ENCODE measurements around the gene UBA6.

Gene UBA6

DNA sequence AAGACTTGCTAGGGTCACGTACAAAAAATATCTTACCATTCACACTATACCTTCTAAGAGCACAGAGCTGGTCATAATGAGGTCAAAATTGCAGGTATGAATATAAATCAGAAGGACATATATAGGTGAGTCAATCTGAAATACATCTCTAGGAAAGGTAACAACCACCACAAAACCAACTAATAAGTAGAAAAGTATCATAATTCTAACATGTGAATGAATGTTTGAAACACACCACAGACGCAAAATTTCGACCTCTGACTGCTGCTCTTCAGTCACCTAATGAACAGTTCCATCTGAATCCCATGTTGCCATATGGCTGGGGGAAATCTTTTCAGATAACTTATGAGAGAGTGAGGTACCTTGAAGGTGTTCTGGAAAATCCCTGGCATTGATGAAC is 120.4 kb downstream of the UBA6 start:
- H3K4me3 ChIP-seq (ENCODE audit: control insufficient read depth, low read depth, low read length): no peak overlapping the region

DNA sequence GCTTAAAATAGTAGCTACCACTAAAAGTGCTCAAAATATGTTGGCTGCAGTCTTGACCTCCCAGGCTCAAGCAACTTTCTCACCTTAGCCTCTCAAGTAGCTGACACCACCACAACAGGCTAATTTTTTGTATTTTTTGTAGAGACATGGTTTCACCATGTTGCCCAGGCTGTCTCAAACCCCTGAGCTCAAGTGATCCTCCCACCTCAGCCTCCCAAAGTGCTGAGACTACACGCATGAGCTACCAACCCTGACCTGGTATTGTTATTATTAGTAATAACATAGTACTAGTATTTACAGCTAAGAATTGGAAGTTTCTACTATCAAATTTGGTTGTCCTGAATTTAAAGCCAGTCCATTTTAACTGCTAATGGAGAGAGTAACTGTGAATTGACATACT is 124.4 kb downstream of the UBA6 start:
- DNase-seq (ENCODE audit: low read depth): no peak
- H3K4me3 ChIP-seq (ENCODE audit: control insufficient read depth, low read depth, low read length): no peak overlapping the region
- TF ChIP-seq, protein P1, sequence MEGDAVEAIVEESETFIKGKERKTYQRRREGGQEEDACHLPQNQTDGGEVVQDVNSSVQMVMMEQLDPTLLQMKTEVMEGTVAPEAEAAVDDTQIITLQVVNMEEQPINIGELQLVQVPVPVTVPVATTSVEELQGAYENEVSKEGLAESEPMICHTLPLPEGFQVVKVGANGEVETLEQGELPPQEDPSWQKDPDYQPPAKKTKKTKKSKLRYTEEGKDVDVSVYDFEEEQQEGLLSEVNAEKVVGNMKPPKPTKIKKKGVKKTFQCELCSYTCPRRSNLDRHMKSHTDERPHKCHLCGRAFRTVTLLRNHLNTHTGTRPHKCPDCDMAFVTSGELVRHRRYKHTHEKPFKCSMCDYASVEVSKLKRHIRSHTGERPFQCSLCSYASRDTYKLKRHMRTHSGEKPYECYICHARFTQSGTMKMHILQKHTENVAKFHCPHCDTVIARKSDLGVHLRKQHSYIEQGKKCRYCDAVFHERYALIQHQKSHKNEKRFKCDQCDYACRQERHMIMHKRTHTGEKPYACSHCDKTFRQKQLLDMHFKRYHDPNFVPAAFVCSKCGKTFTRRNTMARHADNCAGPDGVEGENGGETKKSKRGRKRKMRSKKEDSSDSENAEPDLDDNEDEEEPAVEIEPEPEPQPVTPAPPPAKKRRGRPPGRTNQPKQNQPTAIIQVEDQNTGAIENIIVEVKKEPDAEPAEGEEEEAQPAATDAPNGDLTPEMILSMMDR (conservative IDR thresholded peaks at IDR 0.05; ENCODE audit: control insufficient read depth, insufficient read depth, low read depth, low read length): no peak

More for the DNA sequence above, 120.4 kb downstream of the UBA6 start:
- TF ChIP-seq, protein P1 (conservative IDR thresholded peaks at IDR 0.05; ENCODE audit: control insufficient read depth, insufficient read depth, low read depth, low read length): no peak
- no peak for DNase-seq (ENCODE audit: low read depth)

DNA sequence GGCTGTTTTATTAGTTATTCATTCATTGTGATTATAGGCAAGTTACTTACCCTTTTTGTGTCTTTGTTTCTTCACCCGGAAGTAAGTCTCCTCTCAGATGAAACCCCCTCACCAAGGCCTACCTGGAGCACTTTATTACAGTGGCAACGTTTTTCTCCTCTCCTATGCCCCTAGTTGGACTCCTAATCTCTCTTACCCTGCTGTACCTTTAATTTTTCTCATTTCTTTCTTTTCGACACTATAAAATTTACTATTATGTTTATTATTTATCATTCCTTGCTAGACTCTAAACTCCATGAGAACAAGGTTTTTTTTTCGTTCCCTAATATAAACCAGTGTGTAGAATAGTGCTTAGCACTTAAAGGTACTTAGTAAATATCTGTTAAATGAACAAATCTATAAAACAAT is 124.9 kb downstream of the UBA6 start:
- no peak overlapping the region for H3K4me3 ChIP-seq (ENCODE audit: control insufficient read depth, low read depth, low read length)
- TF ChIP-seq, protein P1 (conservative IDR thresholded peaks at IDR 0.05; ENCODE audit: control insufficient read depth, insufficient read depth, low read depth, low read length): no peak

DNA sequence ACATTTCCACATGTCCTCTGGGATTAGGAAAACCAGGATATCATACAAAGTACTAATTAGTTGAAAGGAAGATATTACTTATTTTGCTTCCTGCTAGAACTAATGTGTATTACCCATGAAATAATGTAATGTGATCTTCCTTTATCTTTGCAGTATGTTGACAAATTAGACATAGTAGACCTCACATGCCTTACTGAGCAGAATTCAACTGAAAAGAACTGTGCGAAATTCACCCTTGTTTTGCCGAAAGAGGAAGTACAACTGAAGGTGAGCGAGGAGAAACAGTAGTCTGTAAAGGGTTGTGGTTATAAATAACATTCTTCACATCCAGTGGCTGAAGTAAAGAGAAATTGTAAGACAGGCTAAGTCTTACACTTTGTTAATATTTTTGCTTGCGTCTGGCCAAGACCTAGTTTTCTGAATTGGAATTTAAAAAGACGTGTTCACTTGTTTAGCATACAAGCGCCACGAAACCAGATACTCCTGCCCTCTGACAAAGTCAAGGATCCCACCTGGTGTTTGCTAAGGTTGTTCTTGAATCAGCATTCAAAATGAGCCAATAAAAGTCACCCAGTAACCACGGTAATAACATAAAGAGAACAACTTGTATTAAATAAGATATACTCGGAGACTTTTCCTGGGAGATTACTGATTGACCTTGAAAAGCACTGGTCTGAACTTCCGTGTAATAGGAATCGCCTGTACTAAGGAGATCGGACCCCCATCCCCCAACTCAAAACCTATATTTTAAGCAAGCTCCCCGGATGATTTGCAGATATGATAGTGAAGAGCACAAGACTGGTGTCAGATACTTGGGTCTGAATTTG is 125.5 kb downstream of the UBA6 start:
- TF ChIP-seq, protein P1 (conservative IDR thresholded peaks at IDR 0.05; ENCODE audit: control insufficient read depth, insufficient read depth, low read depth, low read length): no peak
- no peak overlapping the region for H3K4me3 ChIP-seq (ENCODE audit: control insufficient read depth, low read depth, low read length)
- DNase-seq (ENCODE audit: low read depth): no peak

More for the DNA sequence above, 124.9 kb downstream of the UBA6 start:
- no peak for DNase-seq (ENCODE audit: low read depth)

DNA sequence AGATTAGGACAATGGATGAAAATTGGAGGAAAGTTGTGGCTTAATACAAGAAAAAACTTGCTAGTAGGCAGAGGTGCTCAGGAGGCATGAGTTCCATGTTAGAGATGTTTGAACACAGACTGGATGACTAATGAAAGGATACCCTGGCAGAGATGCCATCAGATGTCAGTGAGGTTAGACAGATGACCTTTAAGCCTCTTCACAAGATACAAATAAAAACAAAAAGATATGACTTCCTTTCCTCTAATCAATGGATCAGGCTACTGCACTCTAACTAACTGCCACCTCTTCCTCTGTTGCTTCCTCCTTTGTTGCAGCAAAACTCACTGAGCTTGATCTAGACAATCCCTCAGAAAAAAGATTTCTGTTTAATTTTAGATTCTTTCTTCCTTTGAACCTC is 127.8 kb downstream of the UBA6 start:
- TF ChIP-seq, protein P1 (conservative IDR thresholded peaks at IDR 0.05; ENCODE audit: control insufficient read depth, insufficient read depth, low read depth, low read length): no peak
- H3K4me3 ChIP-seq (ENCODE audit: control insufficient read depth, low read depth, low read length): no peak overlapping the region
- no peak for DNase-seq (ENCODE audit: low read depth)

DNA sequence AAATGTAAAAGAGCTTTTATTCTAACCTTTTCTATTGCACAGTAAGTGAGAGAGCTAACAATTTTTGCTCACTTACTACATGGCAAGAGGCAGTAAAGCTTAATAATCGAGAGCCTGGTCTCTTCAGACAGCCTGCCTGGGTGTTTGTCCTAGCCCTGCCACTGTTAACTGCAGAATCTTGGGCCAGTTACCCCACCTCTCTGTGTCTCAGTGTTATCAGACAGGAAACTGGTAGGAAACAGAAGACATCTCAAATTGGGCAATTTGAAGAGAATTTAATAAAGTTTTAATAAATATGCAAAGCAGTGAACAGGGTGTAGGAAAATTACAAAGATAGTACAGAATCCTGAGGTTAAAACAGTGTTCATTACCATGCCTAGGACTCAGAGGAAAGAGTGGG is 129.0 kb downstream of the UBA6 start:
- TF ChIP-seq, protein P1 (conservative IDR thresholded peaks at IDR 0.05; ENCODE audit: control insufficient read depth, insufficient read depth, low read depth, low read length): no peak
- no peak overlapping the region for H3K4me3 ChIP-seq (ENCODE audit: control insufficient read depth, low read depth, low read length)
- no peak for DNase-seq (ENCODE audit: low read depth)
